Ramos (cell line): ENCODE measurements around the gene SIL1.
"Not testable (repeated sequence)": the region's sequence is repeated elsewhere in the genome, so short reads cannot be mapped to it uniquely, and the experiment has no call there.

ENCODE experiments used
- in situ Hi-C: fragments of 300-500 bp; cut with MboI; formaldehyde crosslinking; loops from one replicate; pipeline ENCODE4 v1.14.3; 2022; ENCODE audit warnings: low sequenced_read_pairs; ENCODE audit not compliant: unreplicated experiment

The SIL1 gene

DNA sequence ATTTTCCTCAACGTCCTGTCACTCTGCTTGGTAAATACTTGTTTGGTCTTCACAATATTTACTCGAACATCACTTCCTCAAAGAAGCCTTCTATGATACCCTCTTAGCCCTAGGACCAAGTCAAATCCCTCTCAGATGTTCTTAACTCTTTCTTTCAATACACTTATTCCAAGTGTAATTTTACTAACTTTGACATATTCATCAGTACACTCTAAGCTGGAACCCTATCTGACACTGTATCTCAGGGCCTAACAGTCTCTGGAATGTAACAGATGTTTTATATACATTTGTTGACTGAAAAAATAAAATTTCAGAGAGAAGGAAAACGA is 19.6 kb downstream of the SIL1 start:
- in situ Hi-C loops: no loop called here

DNA sequence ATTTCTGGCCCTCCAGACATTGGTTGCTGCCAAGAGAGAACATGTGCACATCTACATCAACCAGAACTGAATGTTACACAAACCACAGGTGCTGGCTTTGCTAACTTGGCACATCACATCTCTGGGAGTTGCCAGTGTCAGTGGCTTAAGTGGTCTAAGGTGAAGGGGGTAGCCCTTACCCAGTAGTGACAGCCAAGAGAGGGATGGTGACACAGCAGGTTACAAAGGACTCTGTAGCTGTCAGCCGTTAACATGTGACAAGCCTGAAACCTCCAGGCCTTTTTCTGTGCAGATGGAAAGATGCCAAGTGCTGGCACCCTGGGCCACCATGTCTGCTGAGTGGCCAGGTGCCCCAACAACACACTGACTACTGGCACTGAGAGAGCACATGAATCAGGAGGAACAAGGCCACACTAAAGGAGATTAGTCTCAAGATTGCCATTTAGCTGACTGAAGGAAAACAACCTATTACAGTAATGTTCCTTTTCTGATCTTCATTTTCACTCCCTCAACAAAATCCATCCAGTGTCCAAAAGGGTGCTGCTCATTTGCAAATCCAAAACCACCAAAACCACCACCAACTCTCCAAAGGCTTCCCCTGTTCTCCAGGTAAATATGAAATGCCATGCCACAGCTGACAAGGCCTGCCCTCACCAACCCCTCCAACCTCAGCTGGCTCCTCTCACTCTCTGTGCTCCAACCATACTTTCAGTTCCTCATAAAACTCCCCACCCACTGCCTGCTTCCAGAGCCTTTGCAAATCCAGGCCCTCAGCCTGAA is 20.2 kb downstream of the SIL1 start:
- in situ Hi-C loops: no loop called here

DNA sequence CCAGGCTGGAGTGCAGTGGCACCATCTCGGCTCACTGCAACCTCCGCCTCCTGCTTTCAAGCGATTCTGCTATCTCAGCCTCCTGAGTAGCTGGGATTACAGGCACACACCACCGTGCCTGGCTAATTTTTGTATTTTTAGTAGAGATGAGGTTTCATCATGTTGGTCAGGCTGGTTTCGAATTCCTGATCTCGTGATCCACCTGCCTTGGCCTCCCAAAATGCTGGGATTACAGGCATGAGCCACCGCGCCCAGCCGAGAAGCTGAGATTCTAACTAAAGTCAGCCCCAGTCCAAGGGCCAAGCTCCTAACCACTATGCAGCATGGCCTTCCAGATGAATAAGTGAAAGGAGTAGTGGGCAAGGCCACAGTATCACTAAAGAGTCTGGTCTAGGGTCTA is 20.9 kb downstream of the SIL1 start:
- in situ Hi-C loops: not testable (repeated sequence)

DNA sequence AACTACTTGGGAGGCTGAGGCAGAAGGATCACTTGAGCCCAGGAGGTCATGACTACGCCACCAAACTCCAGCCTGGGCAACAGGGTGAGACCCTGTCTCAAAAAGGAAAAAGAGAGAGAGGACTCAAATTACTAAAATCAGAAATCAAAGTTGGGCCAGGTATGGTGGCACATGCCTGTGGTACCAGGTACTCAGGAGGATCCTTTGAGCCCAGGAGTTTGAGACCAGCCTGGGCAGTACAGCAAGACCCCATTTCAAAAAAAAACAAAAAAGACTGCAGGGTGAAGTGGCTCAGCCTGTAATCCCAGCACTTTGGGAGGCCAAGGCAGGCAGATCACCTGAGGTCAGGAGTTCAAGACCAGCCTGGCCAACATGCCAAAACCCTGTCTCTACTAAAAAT is 23.8 kb downstream of the SIL1 start:
- in situ Hi-C loops: not testable (repeated sequence)

DNA sequence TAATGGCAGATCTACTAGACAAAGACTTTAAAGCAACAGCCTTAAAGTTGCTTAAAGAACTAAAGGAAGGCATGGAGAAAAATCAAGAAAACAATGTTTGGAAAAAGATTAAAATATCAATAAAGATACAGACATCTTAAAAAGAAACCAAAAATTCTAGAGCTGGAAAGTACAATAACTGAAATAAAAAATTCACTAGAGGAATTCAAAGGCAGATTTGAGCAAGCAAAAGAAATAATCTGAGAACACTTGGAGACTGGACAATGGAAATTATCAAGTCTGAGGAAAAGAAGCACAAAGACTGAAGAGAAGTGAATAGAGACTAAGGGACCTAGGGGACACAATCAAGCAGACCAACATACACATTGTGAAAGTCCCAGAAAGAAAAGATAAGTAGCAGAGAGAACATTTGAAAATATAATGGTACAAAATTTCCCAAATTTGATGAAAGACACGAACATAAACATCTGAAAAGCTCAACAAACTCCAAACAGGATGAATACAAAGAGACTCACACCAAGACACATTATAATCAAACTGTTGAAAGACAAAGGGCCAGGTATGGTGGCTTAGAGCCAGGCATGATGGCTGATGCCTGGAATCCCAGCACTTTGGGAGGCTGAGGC is 26.3 kb downstream of the SIL1 start:
- in situ Hi-C loops: no loop called here

DNA sequence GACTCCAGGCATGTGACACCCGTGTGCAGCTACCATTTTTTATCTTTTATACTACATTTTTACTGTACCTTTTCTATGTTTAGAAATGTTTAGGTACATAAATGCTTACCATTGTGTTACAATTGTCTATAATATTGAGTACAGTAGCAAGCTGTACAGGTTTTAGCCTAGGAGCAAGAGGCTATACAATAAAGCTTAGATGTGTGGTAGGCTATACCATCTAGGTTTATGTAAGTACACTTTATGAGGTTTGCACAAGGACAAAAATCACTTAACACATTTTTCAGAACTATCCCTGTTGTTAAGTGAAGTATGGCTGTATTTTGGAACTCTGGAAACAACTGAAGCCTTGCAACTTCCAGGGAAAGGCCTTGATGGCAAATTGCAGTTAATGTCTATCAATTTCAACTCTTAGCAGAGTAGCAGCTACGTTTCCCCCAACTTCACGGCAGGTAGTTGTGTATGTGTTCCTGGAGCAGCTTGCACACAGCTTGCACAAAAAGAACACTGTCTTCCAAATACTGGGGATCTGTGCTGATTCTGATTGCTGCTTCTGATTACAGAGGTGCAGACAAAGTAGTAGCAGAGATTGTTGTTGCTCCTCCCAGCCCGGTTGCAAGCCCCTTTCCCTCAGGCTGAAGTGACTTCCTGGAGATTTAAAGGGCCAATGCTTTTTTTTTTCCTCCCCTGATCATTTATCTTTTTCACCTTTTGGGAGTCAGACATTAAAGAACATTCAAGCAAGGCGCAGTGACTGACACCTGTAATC is 30.0 kb downstream of the SIL1 start:
- in situ Hi-C loops: no loop called here

DNA sequence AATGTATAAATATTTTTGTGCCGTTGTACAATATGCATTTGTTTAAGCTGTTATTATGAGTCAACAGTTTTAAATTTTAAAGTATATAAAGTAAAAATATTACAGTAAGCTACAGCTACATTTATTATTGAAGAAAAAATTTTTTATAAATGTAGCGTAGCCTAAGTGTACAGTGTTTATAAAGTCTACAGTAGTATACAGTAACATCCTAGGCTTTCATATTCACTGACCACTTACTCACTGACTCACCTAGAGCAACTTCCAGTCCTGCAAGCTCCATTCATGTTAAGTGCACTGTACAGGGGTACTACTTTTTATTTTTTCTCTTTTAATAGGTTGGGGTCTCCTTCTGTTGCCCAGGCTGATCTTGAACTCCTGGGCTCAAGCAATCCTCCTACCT is 30.6 kb downstream of the SIL1 start:
- in situ Hi-C loops: no loop called here

DNA sequence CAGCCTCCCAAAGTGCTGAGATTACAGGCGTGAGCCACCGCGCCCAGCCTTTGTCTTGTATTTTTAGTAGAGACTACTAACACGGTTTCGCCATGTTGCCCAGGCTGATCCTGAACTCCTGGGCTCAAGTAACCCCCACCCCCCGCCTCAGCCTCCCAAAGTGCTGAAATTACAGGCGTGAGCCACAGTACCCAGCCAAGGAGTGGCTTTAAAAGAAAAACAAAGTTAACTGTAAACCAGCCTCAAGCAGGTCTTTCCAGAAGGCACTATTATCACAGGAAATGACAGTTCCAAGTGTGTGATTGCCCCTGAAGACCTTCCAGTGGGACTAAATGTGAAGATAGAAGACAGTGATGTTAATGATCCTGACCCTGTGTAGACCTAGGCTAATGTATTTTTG is 31.1 kb downstream of the SIL1 start:
- in situ Hi-C loops: no loop called here

DNA sequence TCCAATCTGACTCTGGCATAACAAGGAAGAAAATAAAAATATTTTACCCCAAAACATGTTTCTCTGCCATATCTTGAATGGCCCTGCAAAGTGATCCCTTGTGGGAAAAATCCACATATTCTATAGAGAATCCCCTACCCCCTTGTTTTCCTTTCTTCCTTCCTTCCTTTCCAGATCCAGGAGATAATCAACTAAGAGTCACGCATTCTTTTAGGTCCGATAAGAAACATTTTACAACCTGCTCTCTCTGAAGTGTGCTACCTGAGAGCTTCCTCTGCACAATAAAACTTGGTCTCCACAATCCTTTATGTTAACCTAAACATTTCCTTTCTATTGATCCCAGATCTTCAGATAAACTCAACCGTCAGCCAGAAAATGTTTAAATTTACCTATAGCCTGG is 33.3 kb downstream of the SIL1 start:
- in situ Hi-C loops: not testable (repeated sequence)

DNA sequence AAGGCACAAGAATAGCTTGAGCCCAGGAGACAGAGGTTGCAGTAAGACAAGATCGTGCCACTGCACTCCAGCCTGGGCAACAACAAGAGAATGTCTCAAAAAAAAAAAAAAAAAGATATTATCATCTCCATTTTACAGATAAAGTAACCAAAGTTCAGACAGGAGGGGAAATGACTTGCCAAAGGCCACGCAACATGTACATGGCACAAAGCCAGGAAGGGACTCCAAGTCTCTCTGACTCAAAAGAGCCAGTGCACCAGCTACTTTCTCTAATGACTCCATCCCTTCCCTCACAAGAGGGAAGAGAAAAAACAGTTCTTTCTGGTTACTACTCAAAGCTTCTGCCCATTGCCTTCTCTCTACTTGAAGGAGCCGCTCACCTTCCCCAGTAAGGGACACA is 34.1 kb downstream of the SIL1 start:
- in situ Hi-C loops: no loop called here

DNA sequence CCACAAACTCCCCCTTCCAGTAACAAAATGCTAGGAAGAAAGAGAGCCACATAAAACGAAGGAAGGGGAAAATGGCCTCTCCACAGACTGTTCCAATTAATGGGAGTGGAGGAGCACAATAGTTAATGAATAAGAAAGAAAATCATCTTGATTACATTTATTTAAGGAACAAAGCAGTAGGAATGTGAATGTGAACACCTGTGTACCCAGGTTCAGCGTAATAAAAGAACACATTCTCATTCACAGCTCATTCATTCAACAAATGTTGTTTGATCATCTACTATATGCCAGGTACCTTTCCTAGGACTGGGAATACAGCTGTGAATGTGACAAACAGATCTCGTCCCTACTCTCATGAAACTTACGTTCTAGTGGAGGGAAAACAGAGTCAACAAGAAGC is 35.7 kb downstream of the SIL1 start:
- in situ Hi-C loops: no loop called here

DNA sequence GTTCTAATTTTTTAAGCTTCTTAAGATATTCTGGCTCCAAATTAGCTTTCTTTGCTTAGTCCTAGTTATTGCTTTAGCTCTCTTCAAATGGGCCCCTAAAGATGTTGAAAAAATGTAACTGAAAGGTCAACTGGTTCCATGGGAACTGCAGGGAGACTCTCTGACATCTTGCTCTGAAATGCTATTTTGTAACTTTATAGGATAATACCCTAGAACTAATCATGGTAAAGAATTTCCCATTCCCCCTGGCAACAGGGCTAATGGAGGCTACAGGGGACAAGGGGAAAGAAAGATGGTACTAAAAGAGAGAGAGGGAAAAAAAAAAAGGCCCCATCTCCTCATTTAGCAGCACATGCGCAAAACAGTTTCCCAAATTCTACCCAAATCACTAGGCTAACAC is 39.4 kb downstream of the SIL1 start:
- in situ Hi-C loops: no loop called here

DNA sequence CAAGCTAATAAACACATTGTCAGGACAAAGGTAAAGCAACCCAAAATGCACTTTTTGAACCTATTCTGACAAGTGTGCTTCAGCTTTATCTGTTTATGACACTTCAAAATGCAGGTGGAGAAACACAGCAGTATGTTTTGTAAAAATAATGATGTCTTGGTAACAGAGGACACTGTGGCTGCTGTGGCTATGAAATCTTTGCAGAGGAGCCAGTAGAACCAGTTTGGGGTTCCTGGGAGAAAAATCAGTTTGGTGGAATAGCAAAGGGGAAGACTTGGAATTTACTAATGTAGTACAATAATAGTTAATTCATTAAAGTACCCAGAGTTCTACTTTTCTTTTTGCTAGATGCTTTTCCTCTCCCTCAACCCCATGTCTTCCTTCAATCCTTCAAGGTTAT is 40.6 kb downstream of the SIL1 start:
- in situ Hi-C loops: no loop called here

DNA sequence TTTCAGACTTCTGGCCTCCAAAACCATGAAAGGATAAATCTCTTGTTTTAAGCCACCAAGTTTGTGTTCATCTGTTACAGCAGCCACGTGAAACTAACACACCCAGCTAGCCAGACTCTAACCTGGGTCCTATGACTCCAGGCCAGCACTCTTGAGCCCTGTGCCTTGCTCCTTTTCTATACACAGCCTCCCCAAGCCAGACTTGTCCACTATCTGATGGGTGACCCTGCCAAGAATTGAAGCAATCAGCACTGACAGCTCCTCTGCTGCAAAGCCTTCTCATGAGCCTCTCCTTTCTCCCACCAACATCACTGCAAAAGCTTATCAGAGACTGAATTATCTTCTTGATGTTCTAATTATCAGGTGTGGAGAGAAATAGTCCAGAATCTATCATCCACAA is 41.4 kb downstream of the SIL1 start:
- in situ Hi-C loops: no loop called here

DNA sequence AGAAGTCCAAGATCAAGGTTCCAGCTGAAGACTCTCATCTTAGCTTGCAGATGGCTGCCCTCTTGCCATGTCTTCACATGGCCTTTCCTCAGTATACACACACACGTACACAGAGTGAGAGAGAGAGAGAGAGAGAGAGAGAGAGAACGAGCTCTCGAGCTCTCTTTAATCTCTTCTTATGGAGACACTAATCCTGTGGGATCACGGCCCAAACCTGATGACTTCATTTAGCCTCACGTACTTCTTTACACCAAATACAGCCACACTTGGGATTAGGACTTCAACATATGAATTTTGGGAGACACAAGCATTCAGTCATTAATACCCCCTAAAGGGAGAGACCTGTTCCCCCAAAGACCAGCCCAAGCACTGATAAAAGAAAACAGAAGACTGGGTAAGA is 42.8 kb downstream of the SIL1 start:
- in situ Hi-C loops: no loop called here

DNA sequence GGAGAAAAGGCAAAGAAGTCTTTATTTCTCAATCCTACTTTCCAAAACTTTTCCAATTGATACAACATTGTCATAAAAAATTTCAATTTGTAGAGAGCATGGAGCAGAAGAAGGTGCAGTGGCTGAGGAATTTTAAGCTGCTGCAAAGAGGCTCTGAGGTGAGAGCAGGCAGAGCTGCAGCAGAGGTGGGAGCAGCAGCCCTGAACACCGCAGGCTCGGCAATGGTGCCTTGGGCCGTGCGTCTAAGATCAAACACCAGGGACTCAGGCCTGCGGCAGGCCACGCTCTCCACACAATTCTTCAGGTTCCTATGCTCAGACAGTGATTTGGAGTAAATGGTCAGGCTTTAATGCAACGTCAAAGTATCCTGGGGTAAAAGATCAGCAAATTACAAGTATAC is 46.3 kb downstream of the SIL1 start:
- in situ Hi-C loops: no loop called here

DNA sequence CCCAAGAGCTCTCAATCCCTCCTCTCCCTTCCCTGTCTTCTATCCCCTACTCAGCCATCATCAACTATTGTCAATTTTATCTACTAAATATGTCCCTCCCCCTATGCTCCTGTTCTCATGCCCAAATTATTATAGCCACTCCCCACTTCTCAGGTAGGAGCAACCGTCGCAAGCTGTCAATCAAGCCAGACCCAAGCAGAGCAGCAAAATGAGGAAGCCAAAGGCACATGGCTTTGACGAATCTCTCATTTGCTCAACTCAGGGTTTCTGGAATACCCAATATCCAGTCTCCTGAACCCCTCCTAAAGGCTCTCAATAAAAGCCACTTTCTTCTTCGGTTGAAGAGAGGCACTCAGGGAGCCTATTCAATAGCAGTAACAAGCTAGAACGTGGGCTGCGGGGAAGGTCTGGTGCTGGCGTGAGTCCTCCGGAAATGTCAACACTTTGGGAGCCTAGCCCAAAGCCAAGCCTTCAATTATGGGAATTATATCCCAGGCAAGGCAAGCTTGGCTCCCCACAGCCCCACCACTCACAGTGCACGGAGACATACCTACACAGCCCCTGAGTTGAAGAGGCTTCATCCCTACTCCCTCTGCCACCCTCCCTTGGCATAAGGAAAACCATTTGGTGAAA is 47.7 kb downstream of the SIL1 start:
- in situ Hi-C loops: no loop called here

DNA sequence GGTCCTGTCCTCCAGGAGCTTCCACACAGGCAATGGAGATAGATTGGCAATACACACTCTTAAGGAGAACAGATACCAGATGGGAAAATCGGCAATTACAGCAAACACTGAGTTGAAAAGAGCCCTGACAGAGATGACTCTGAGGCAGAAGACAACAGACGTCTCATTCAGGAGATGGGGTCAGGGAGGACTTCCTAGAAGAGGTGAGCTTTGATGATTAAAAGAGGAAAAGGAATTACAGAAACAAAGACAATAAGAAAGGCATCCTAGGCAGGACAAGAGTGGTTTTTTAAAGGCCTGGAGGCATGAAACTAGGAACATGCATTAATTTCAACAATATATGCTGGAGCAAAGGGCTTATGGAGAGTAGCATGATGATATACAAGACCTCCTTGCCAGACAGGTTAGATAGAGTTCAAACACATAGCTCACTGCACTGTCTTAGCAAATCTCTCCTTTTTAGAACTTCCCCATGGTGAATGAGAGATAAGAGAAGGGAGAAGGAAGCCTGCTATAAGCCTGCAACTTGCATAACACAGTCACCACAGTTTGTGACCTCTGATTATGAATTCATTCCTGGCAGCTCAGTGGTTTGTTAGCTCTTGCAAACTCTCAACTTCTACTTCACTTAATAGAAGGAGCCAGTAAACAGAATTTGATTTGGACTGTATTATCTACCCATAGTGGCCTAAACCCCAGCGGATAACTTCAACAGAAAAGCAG is 48.5 kb downstream of the SIL1 start:
- in situ Hi-C loops: no loop called here

DNA sequence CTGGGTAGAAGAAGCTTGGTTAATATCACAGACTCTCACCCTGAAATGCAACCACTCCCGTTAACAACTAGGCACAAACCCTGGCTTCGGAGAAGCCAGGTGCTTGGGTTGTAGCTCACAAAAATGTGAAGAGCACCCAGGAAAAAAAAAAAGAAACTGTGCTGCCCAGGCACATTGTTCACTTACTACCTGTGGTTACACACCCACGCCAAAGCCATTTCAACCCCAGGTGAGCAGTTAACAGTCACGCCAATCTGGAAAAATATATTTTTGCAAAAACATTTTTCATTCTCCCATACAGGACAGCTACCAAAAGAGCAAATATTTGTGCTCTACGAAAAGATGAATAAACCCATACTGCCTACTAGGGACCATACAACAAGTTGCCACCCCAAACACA is 49.2 kb downstream of the SIL1 start:
- in situ Hi-C loops: no loop called here

DNA sequence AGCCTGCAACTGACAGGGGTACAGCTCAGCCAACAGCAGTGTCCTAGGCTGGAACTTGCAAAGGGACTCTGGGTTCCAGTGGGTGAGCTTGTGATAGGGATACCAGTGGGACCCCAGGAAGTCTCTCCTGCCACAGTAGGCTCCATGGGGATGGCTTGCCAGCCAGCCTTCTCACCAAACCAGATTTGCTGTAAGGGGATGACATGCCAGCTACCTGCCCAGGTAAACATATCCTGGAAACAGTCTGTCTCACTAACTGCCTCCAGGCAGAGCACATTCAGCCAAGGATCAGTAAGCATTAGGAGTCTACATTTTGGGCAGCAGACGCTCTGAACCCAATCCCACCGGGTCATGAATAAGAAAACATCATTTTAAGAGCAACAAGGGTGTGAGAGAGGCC is 49.9 kb downstream of the SIL1 start:
- in situ Hi-C loops: no loop called here
